Caco-2 (cell line): ENCODE measurements around the gene APBA3. TPM values are rescaled to one million over a fixed set of nuclear protein-coding genes. Genes with fewer than 3 reads are reported as not detected.

Experiments used
- Bru-seq: library from RNA; stranded (reverse); fragments of 400-500 nt; gene quantifications from one replicate; lab custom pipeline; 2021; lab: Mats Ljungman, UMichigan
- BruChase-seq, 2 experiments: library from RNA; stranded (reverse); fragments of 400-500 nt; gene quantifications; one replicate each; lab custom pipeline; 2021; lab: Mats Ljungman, UMichigan
- BruUV-seq: library from RNA; stranded (reverse); fragments of 400-500 nt; replicated peaks from 2 replicates; lab custom pipeline; 2021; lab: Mats Ljungman, UMichigan
- CTCF ChIA-PET: fragments of 300-600 bp; sonication (Branson Sonifier 250); formaldehyde crosslinking; loops from one replicate; lab custom pipeline; 2022; ENCODE audit warnings: antibody characterized with exemption; lab: Charles Lee
- POLR2A ChIA-PET: fragments of 300-600 bp; sonication (Branson Sonifier 250); formaldehyde crosslinking; loops from one replicate; lab custom pipeline; 2022; ENCODE audit warnings: antibody characterized with exemption; lab: Charles Lee
- DNase-seq, 2 experiments: peaks; one replicate each; pipeline versions ENCODE4 v3.0.0 to v3.0.0-alpha.2; 2020 to 2022
- H3K27me3 ChIP-seq: replicated peaks from 2 replicates; pipeline ENCODE4 v1.6.0; 2011; ENCODE audit warnings: low read length; ENCODE audit not compliant: control insufficient read depth, insufficient read depth
- H3K36me3 ChIP-seq: 2 replicates; pipeline ENCODE4 v1.5.1; 2011; ENCODE audit warnings: low read length; ENCODE audit not compliant: control insufficient read depth, insufficient read depth
- H3K4me1 ChIP-seq: fragments of 250-450 bp; sonication (Bioruptor Pico); 2 replicates; pipeline ENCODE4 v1.5.1; 2020; ENCODE audit warnings: mild to moderate bottlenecking
- H3K4me3 ChIP-seq: 2 replicates; pipeline ENCODE4 v1.5.1; 2011; ENCODE audit warnings: low read depth, mild to moderate bottlenecking, control low read depth, low read length
- H3K9me3 ChIP-seq: fragments of 250-450 bp; sonication (Bioruptor Pico); 2 replicates; pipeline ENCODE4 v1.5.1; 2020; ENCODE audit warnings: mild to moderate bottlenecking, moderate library complexity
- H3K27ac Mint-ChIP-seq: one replicate; pipeline ENCODE4 v1.8.0; 2022; ENCODE audit warnings: mixed read lengths; ENCODE audit not compliant: unreplicated experiment
- H3K27me3 Mint-ChIP-seq: one replicate; pipeline ENCODE4 v1.8.0; 2022; ENCODE audit warnings: mixed read lengths; ENCODE audit not compliant: insufficient read depth, unreplicated experiment
- H3K36me3 Mint-ChIP-seq: one replicate; pipeline ENCODE4 v1.8.0; 2022; ENCODE audit warnings: mild to moderate bottlenecking, mixed read lengths; ENCODE audit not compliant: insufficient read depth, unreplicated experiment
- H3K4me1 Mint-ChIP-seq: one replicate; pipeline ENCODE4 v1.8.0; 2022; ENCODE audit warnings: low read depth, mixed read lengths; ENCODE audit not compliant: unreplicated experiment
- H3K4me3 Mint-ChIP-seq: one replicate; pipeline ENCODE4 v1.8.0; 2022; ENCODE audit warnings: mild to moderate bottlenecking, moderate library complexity, mixed read lengths; ENCODE audit not compliant: unreplicated experiment
- H3K9me3 Mint-ChIP-seq: one replicate; pipeline ENCODE4 v1.8.0; 2022; ENCODE audit warnings: mixed read lengths; ENCODE audit not compliant: unreplicated experiment
- CTCF ChIP-seq, 2 experiments: fragments of 200-600 bp in 1 of 2; IDR thresholded peaks; 1 replicate in 1 of 2; 2 replicates in 1 of 2; pipeline versions ENCODE4 v1.5.1 to v1.8.0; 2011 to 2022; ENCODE audit warnings: antibody characterized with exemption in 1 of 2, control low read depth in 1 of 2, inconsistent platforms in 1 of 2, low read depth in 1 of 2, low read length in 1 of 2, mild to moderate bottlenecking in 1 of 2, moderate library complexity in 1 of 2; ENCODE audit not compliant: insufficient read depth in 1 of 2, severe bottlenecking in 1 of 2, unreplicated experiment in 1 of 2
- intact Hi-C: fragments of 100-400 bp; cut with micrococcal nuclease; formaldehyde crosslinking; loops from one replicate; pipeline ENCODE4 v1.10.0; 2022; ENCODE audit not compliant: unreplicated experiment
- long read RNA-seq: library from polyadenylated mRNA; stranded (forward); transcript quantifications from one replicate; pipeline ENCODE4 v2.0.0, GENCODE V29; 2022
- total RNA-seq: library from RNA; stranded (reverse); gene quantifications from 2 replicates; pipeline ENCODE4 v1.2.3, GENCODE V29; 2022

Gene APBA3
- total RNA-seq, result 22.1 and 23.5 TPM in 2 replicates
- percentile 47 among the genes with signal in this experiment for Bru-seq, nascent RNA
- percentile 56 among the genes with signal in this experiment for BruChase-seq, experiment 1, labeled RNA remaining after a 2-hour chase
- percentile 57 among the genes with signal in this experiment for BruChase-seq, experiment 2, labeled RNA remaining after a 6-hour chase
- long read RNA-seq, transcript APBA3-201 (11 exons, 2,075 nt), result major isoform, 14 of 32 reads
- long read RNA-seq, partial matches to known transcripts, result 3 of 32 reads
- long read RNA-seq, other reads (novel, unspliced or antisense), result 14 of 32 reads

GRCh38 chr19:3761382-3762129, at the start of gene APBA3:
Gene APBA3, minus strand, starts transcription at chr19:3761692. Its CDS starts 1,428 bp downstream, at chr19:3760264.
- H3K4me1 ChIP-seq, result peaks cover 4% of the 10 kb centered on the region
- peak; percentile 72 to 84 for TF ChIP-seq CTCF (IDR thresholded peaks at IDR 0.05; ENCODE audit: insufficient read depth in 1 of 2, low read depth in 1 of 2, low read length in 1 of 2, severe bottlenecking in 1 of 2, unreplicated experiment in 1 of 2)
- no peaks in the 10 kb centered on the region for H3K27me3 Mint-ChIP-seq
- peaks cover 26% of the 10 kb centered on the region for H3K36me3 Mint-ChIP-seq
- H3K9me3 ChIP-seq, result no peaks in the 10 kb centered on the region
- peak; percentile 88 to 94 for DNase-seq
- peak within 1 kb of the TSS; percentile 68 for H3K4me3 ChIP-seq
- CTCF ChIA-PET, result interaction anchor here (0.6 to 1.5 kb wide), 3 partner anchors 40 to 226 kb away, joined by 3 read pairs; no protein-coding TSS in a partner anchor
- H3K27me3 ChIP-seq, result no peaks in the 10 kb centered on the region
- peak within 1 kb of the TSS; percentile 96 for H3K4me3 Mint-ChIP-seq
- H3K9me3 Mint-ChIP-seq, result no peaks in the 10 kb centered on the region
- H3K27ac Mint-ChIP-seq, result peak within 1 kb of the TSS; percentile 99
- POLR2A ChIA-PET, result interaction anchor here (0.5 to 2.6 kb wide), 3 partner anchors 19 to 207 kb away, joined by 5 to 23 read pairs (median 20); no protein-coding TSS in a partner anchor
- H3K36me3 ChIP-seq, result peaks cover 5% of the 10 kb centered on the region
- peaks cover 8% of the 10 kb centered on the region for H3K4me1 Mint-ChIP-seq
- intact Hi-C loops, result loop anchor here (2.0 kb wide), 1 partner anchor 41 kb away; no protein-coding TSS in a partner anchor
- no TSS peak for BruUV-seq

GRCh38 chr19:3810708-3811355, 49.3 kb upstream of the APBA3 start:
- Histone ChIP-seq H3K27me3 (no peaks in the 10 kb centered on the region), H3K4me1 (no peaks in the 10 kb centered on the region), H3K9me3 (no peaks in the 10 kb centered on the region), H3K36me3 (no peaks in the 10 kb centered on the region), H3K4me3 (no peak overlapping the region)
- no peaks in the 10 kb centered on the region for H3K27me3 Mint-ChIP-seq
- CTCF ChIA-PET, result no interaction called here
- H3K27ac Mint-ChIP-seq, result no peak overlapping the region
- no peak for DNase-seq
- no peak for TF ChIP-seq CTCF (IDR thresholded peaks at IDR 0.05; ENCODE audit: insufficient read depth in 1 of 2, low read depth in 1 of 2, low read length in 1 of 2, severe bottlenecking in 1 of 2, unreplicated experiment in 1 of 2)
- no TSS peak for BruUV-seq
- H3K9me3 Mint-ChIP-seq, result no peaks in the 10 kb centered on the region
- no peaks in the 10 kb centered on the region for H3K4me1 Mint-ChIP-seq
- intact Hi-C loops, result no loop called here
- no peaks in the 10 kb centered on the region for H3K36me3 Mint-ChIP-seq
- H3K4me3 Mint-ChIP-seq, result no peak overlapping the region
- POLR2A ChIA-PET, result no interaction called here
